ENCODE data around the gene TFE3. TPM values are rescaled to one million over a fixed set of nuclear protein-coding genes. Genes with fewer than 3 reads are reported as not detected.

TFE3 gene
- total and polyA plus RNA-seq, 5 donors from 2014 or later, result 3.4 to 44.2 (median 5.0) TPM

DNA sequence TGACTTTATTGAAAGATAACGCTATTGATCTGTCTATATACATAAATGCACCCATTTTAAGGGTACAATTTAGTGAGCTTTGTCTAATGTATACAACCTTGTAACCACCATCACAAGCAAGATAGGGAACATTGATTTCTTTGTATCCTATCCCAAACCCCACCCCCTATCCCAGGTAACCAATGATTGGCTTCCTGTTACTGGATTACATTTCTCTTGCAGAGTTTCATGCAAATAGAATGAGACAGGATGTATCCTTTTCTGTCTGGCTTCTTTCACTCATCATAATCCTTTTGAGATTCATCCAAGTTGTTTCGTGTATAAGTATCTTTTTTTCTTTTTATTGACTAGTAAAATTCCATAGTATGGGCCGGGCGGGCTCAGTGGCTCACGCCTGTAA, 39.5 kb downstream of the TFE3 start:
- Histone ChIP-seq H3K4me1 (ENCODE audit: control insufficient read depth, insufficient read depth, low read length, poor library complexity, severe bottlenecking) (peaks cover 17% of the 10 kb centered on the region), H3K27ac (ENCODE audit: insufficient read depth, low read length, poor library complexity, severe bottlenecking) (no peak overlapping the region), H3K27me3 (ENCODE audit: control insufficient read depth, insufficient read depth, low read length) (no peaks in the 10 kb centered on the region), H3K36me3 (ENCODE audit: control insufficient read depth, insufficient read depth, low read length) (peaks cover 2% of the 10 kb centered on the region), H3K4me3 (ENCODE audit: low read depth, low read length) (no peak overlapping the region), H3K9me3 (ENCODE audit: control insufficient read depth in 2 of 2, low read length in 2 of 2) (no peaks in the 10 kb centered on the region)
- peaks cover 4% of the 10 kb centered on the region for H3K27me3 Mint-ChIP-seq
- peaks cover 0 to 6% (median 0%) of the 10 kb centered on the region in 7 donors for H3K9me3 Mint-ChIP-seq
- H3K4me3 Mint-ChIP-seq, result peak overlapping the region in 3 of 4 donors; percentile 28 to 74 (median 68)
- peaks cover 2 to 27% (median 12%) of the 10 kb centered on the region in 4 donors for H3K4me1 Mint-ChIP-seq
- no peaks in the 10 kb centered on the region for H3K36me3 Mint-ChIP-seq
- ATAC-seq (ENCODE audit: low read depth in 2 of 2) (no peak), DNase-seq (no peak)
- peak overlapping the region in 1 of 3 donors; percentile 98 for H3K27ac Mint-ChIP-seq

GRCh38 chrX:49002091-49002935, 40.8 kb downstream of the TFE3 start, which contains the start of gene GRIPAP1:
Gene GRIPAP1 (minus strand): TSS chrX:49002264. CDS start chrX:49002229, 35 bp downstream.
- H3K4me1 Mint-ChIP-seq, result peaks cover 11 to 37% (median 14%) of the 10 kb centered on the region in 4 donors
- H3K9me3 Mint-ChIP-seq, result peaks cover 0 to 6% (median 0%) of the 10 kb centered on the region in 7 donors
- ATAC-seq (ENCODE audit: low read depth in 2 of 2) (peak; percentile 78 to 83), DNase-seq (peak; percentile 74 to 93 (median 86))
- peak within 1 kb of the TSS; percentile 89 to 99 (median 98) for H3K27ac Mint-ChIP-seq
- Histone ChIP-seq H3K9me3 (ENCODE audit: control insufficient read depth in 2 of 2, low read length in 2 of 2) (no peaks in the 10 kb centered on the region), H3K27me3 (ENCODE audit: control insufficient read depth, insufficient read depth, low read length) (no peaks in the 10 kb centered on the region), H3K4me3 (ENCODE audit: low read depth, low read length) (peak within 1 kb of the TSS; percentile 89), H3K27ac (ENCODE audit: insufficient read depth, low read length, poor library complexity, severe bottlenecking) (peak within 1 kb of the TSS; percentile 90), H3K4me1 (ENCODE audit: control insufficient read depth, insufficient read depth, low read length, poor library complexity, severe bottlenecking) (peaks cover 17% of the 10 kb centered on the region), H3K36me3 (ENCODE audit: control insufficient read depth, insufficient read depth, low read length) (peaks cover 12% of the 10 kb centered on the region)
- peak within 1 kb of the TSS; percentile 98 to 100 (median 98) for H3K4me3 Mint-ChIP-seq
- peaks cover 4% of the 10 kb centered on the region for H3K36me3 Mint-ChIP-seq
- peaks cover 4% of the 10 kb centered on the region for H3K27me3 Mint-ChIP-seq

DNA sequence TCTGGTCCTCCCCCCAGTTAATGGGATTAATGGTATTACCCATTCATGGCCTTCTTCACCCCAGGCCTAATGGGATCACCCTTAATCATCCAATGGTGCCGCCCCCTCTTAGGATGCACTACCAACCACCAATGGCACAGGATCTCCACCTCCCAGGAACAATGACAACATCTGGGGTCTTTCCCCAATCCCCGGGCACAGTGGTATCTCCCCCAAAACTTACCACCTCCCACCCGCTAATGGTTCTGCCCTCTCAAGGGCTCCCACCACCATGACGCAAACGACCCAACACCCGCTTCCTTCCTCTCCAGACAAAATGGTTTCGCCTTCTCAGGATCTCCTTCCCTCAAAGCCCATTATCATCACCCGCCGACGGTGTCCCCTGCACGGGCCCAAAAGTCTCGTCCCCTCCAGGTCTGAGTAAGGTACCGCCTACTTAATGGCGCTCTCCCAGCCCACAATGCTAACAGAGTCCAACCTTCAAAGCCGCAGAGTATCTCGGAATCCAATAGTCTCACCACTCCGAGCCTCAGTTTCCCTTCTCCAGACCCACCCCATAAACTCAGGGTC, 41.6 kb downstream of the TFE3 start:
- H3K4me3 ChIP-seq (ENCODE audit: low read depth, low read length), result peak overlapping the region; percentile 88
- ATAC-seq (ENCODE audit: low read depth in 2 of 2), result peak; percentile 25 to 26
- peaks cover 17% of the 10 kb centered on the region for H3K4me1 ChIP-seq (ENCODE audit: control insufficient read depth, insufficient read depth, low read length, poor library complexity, severe bottlenecking)
- H3K27me3 ChIP-seq (ENCODE audit: control insufficient read depth, insufficient read depth, low read length), result no peaks in the 10 kb centered on the region
- H3K36me3 ChIP-seq (ENCODE audit: control insufficient read depth, insufficient read depth, low read length), result peaks cover 18% of the 10 kb centered on the region
- peak overlapping the region; percentile 90 for H3K27ac ChIP-seq (ENCODE audit: insufficient read depth, low read length, poor library complexity, severe bottlenecking)
- H3K4me3 Mint-ChIP-seq, result peak overlapping the region; percentile 98 to 100 (median 98)
- DNase-seq, result peak; percentile 55 to 59 (median 57)
- peak overlapping the region; percentile 86 to 99 (median 98) for H3K27ac Mint-ChIP-seq
- peaks cover 4% of the 10 kb centered on the region for H3K27me3 Mint-ChIP-seq
- peaks cover 11% of the 10 kb centered on the region for H3K36me3 Mint-ChIP-seq
- H3K4me1 Mint-ChIP-seq, result peaks cover 14 to 42% (median 15%) of the 10 kb centered on the region in 4 donors
- H3K9me3 ChIP-seq (ENCODE audit: control insufficient read depth in 2 of 2, low read length in 2 of 2), result no peaks in the 10 kb centered on the region
- H3K9me3 Mint-ChIP-seq, result peaks cover 0 to 6% (median 0%) of the 10 kb centered on the region in 7 donors

DNA sequence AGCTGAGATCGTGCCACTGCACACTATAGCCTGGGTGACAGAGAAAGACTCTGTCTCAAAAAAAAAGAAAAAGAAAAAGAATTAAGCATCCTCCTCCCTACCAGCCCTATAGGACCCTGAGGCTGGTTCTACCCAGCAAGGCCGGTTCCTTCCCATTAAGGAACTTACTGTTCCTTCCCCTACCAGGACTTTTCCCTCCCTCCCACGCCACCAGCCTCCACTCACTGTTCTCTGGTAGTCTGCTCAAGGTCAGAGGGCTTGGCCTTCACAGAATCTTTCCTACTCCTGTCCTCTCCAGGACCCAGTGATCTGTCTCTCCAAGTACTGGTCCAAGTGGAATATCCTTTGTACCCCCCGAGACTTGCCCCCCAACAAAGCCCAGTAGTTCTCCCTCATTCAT, 42.5 kb downstream of the TFE3 start:
- Histone ChIP-seq H3K4me3 (ENCODE audit: low read depth, low read length) (peak overlapping the region; percentile 88), H3K36me3 (ENCODE audit: control insufficient read depth, insufficient read depth, low read length) (peaks cover 21% of the 10 kb centered on the region), H3K4me1 (ENCODE audit: control insufficient read depth, insufficient read depth, low read length, poor library complexity, severe bottlenecking) (peaks cover 17% of the 10 kb centered on the region), H3K27me3 (ENCODE audit: control insufficient read depth, insufficient read depth, low read length) (no peaks in the 10 kb centered on the region), H3K27ac (ENCODE audit: insufficient read depth, low read length, poor library complexity, severe bottlenecking) (peak overlapping the region; percentile 90), H3K9me3 (ENCODE audit: control insufficient read depth in 2 of 2, low read length in 2 of 2) (no peaks in the 10 kb centered on the region)
- peak overlapping the region; percentile 38 to 100 (median 98) for H3K4me3 Mint-ChIP-seq
- peaks cover 16 to 45% (median 16%) of the 10 kb centered on the region in 4 donors for H3K4me1 Mint-ChIP-seq
- H3K36me3 Mint-ChIP-seq, result peaks cover 13% of the 10 kb centered on the region
- DNase-seq (no peak), ATAC-seq (ENCODE audit: low read depth in 2 of 2) (no peak)
- H3K27me3 Mint-ChIP-seq, result peaks cover 4% of the 10 kb centered on the region
- peaks cover 0 to 6% (median 0%) of the 10 kb centered on the region in 7 donors for H3K9me3 Mint-ChIP-seq
- no peak overlapping the region for H3K27ac Mint-ChIP-seq

DNA sequence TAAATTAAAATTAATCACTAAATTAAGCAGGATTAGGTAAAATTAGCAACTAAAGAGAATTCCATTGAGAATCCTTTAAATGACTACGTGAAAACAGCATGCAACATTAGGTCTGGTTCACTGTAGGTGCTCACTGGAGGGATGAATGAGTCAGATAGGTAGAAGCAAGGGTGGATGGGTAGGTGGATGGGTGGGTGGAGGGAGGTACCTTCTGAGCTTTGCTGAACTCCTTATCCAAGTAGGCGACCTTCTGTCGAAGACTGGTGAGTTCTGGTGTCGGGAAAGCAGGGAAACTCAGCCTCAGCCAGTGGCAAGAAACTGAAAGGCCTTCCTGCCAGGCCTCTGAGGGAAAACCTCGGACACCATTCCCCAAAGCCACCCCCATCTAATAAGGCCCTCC, 44.1 kb downstream of the TFE3 start:
- Histone ChIP-seq H3K9me3 (ENCODE audit: control insufficient read depth in 2 of 2, low read length in 2 of 2) (no peaks in the 10 kb centered on the region), H3K4me3 (ENCODE audit: low read depth, low read length) (no peak overlapping the region), H3K27ac (ENCODE audit: insufficient read depth, low read length, poor library complexity, severe bottlenecking) (no peak overlapping the region), H3K27me3 (ENCODE audit: control insufficient read depth, insufficient read depth, low read length) (no peaks in the 10 kb centered on the region), H3K36me3 (ENCODE audit: control insufficient read depth, insufficient read depth, low read length) (peaks cover 26% of the 10 kb centered on the region), H3K4me1 (ENCODE audit: control insufficient read depth, insufficient read depth, low read length, poor library complexity, severe bottlenecking) (peaks cover 17% of the 10 kb centered on the region)
- Mint-ChIP-seq H3K27ac (no peak overlapping the region), H3K9me3 (peaks cover 0 to 6% (median 0%) of the 10 kb centered on the region in 7 donors), H3K36me3 (peaks cover 19% of the 10 kb centered on the region), H3K4me3 (peak overlapping the region in 1 of 4 donors; percentile 79), H3K4me1 (peaks cover 16 to 45% (median 16%) of the 10 kb centered on the region in 4 donors), H3K27me3 (peaks cover 4% of the 10 kb centered on the region)
- no peak for DNase-seq
- no peak for ATAC-seq (ENCODE audit: low read depth in 2 of 2)

DNA sequence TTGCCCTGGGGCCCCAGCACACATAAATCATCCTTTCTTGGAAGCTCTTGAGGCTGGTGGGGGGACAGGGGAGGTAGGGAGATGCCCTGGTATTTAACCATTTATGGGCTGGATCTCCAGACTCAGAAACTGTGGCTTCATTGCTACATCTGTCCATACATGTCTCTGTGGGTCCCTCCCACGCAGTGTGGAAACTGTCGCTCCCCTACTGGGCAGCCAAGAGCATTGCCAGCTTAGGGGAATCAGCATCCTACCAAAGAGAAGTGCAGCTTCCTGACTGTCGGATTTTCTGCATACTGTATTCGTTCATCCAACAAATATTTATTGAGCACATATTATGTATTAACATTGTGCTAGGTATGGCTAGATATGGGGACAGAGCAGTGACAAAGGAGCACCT, 44.8 kb downstream of the TFE3 start:
- no peak overlapping the region for H3K27ac ChIP-seq (ENCODE audit: insufficient read depth, low read length, poor library complexity, severe bottlenecking)
- no peak for DNase-seq
- H3K27me3 Mint-ChIP-seq, result peaks cover 4% of the 10 kb centered on the region
- H3K4me1 Mint-ChIP-seq, result peaks cover 15 to 43% (median 16%) of the 10 kb centered on the region in 4 donors
- H3K4me3 ChIP-seq (ENCODE audit: low read depth, low read length), result no peak overlapping the region
- ATAC-seq (ENCODE audit: low read depth in 2 of 2), result no peak
- H3K4me1 ChIP-seq (ENCODE audit: control insufficient read depth, insufficient read depth, low read length, poor library complexity, severe bottlenecking), result peaks cover 17% of the 10 kb centered on the region
- H3K27me3 ChIP-seq (ENCODE audit: control insufficient read depth, insufficient read depth, low read length), result no peaks in the 10 kb centered on the region
- no peak overlapping the region for H3K27ac Mint-ChIP-seq
- H3K36me3 ChIP-seq (ENCODE audit: control insufficient read depth, insufficient read depth, low read length), result peaks cover 30% of the 10 kb centered on the region
- peaks cover 0 to 6% (median 0%) of the 10 kb centered on the region in 7 donors for H3K9me3 Mint-ChIP-seq
- peak overlapping the region in 2 of 4 donors; percentile 56 to 68 for H3K4me3 Mint-ChIP-seq
- no peaks in the 10 kb centered on the region for H3K9me3 ChIP-seq (ENCODE audit: control insufficient read depth in 2 of 2, low read length in 2 of 2)
- peaks cover 19% of the 10 kb centered on the region for H3K36me3 Mint-ChIP-seq

GRCh38 chrX:48997865-48998264, 45.3 kb downstream of the TFE3 start:
- Histone ChIP-seq H3K4me3 (ENCODE audit: low read depth, low read length) (no peak overlapping the region), H3K27ac (ENCODE audit: insufficient read depth, low read length, poor library complexity, severe bottlenecking) (no peak overlapping the region), H3K9me3 (ENCODE audit: control insufficient read depth in 2 of 2, low read length in 2 of 2) (no peaks in the 10 kb centered on the region), H3K27me3 (ENCODE audit: control insufficient read depth, insufficient read depth, low read length) (no peaks in the 10 kb centered on the region), H3K4me1 (ENCODE audit: control insufficient read depth, insufficient read depth, low read length, poor library complexity, severe bottlenecking) (peaks cover 17% of the 10 kb centered on the region), H3K36me3 (ENCODE audit: control insufficient read depth, insufficient read depth, low read length) (peaks cover 34% of the 10 kb centered on the region)
- Mint-ChIP-seq H3K27ac (no peak overlapping the region), H3K36me3 (peaks cover 19% of the 10 kb centered on the region), H3K27me3 (peaks cover 4% of the 10 kb centered on the region), H3K4me3 (peak overlapping the region in 2 of 4 donors; percentile 21 to 56), H3K9me3 (peaks cover 0 to 6% (median 0%) of the 10 kb centered on the region in 7 donors), H3K4me1 (peaks cover 15 to 43% (median 16%) of the 10 kb centered on the region in 4 donors)
- no peak for DNase-seq
- no peak for ATAC-seq (ENCODE audit: low read depth in 2 of 2)

Data from CD4-positive, CD25-positive, alpha-beta regulatory T cell (primary cell).